CD4-positive, alpha-beta T cell treated with Interleukin-17A for 1 hour (primary cell): ENCODE data around the gene RYR2.

Experiments used
- DNase-seq: peaks from one replicate; pipeline ENCODE4 v3.0.0-alpha.2; 2020

RYR2 gene

GRCh38 chr1:237690656-237691055, 648.7 kb downstream of the RYR2 start:
- no peak for DNase-seq

DNA sequence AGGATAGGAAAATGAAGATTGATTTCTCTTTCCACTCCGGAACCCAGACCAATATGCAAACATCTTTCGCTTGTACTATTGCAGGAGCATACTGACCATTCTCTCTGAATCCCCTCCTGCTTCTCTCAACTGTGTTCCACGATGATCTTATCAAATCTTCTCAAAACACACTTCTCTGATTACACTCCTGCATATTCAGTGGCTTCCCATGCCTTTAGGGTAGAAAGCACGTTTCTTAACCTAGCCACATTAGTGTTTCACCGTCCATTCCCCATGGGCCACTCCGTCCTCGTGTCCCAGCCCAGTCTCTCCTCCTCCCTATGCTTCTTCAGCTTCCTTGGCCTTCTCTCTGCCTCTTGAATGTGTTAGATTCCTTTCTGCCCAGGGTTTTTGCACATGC, 650.3 kb downstream of the RYR2 start:
- no peak for DNase-seq

DNA sequence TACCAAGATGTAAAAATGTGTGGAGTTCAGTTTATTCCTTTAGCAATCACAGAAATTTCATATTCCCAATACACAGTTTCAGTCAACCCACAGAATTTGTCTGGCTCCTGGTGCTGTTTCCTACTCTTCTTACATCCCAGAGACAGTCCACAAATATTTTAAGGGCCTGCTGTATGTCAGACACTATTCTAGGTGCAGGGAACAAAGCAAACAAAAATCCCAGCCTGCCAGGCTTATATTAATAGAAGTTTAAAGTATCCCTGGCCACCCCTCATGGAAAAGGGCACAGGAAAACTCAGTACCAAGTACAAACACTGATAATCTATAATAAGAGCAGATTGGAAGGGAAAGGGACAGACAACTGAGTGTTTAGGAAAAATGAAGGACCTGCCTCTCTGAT, 653.9 kb downstream of the RYR2 start:
- DNase-seq, result no peak

GRCh38 chr1:237700181-237700580, 658.2 kb downstream of the RYR2 start:
- no peak for DNase-seq

DNA sequence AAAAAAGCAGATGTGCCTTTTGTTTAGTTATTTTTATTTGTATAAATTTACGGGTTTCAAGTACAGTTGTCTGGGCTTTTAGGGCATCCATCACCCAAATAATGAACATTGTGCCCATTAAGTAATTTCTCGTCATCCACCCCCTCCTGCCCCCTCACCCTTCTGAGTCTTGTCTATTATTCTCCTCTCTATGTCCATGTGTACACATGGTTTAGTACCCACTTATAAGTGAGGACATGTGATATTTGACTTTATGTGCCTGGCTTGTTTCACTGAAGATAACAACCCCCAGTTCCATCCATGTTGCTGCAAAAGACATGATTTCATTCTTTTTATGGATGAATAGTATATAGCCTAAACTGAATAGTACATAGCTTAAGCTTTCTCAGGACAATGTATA, 659.5 kb downstream of the RYR2 start:
- DNase-seq, result no peak

DNA sequence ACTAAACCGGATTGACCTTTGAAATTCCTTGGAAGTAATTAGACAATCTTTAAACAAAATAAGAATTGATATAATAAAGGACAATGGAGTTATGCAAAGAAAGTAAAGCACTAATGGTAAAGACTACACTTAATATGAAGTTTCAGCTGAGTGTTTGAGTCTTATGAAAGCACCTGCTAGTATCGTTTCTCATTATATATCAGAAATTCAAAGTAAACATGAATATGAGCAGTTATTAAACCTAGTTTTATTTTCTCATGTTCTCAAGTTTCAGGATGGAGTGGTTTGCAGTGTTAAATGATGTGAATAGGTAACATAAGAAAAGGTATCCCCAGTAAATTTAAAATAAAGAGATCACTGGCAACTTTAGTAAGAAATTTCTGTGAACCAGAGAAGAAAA, 660.2 kb downstream of the RYR2 start:
- no peak for DNase-seq

DNA sequence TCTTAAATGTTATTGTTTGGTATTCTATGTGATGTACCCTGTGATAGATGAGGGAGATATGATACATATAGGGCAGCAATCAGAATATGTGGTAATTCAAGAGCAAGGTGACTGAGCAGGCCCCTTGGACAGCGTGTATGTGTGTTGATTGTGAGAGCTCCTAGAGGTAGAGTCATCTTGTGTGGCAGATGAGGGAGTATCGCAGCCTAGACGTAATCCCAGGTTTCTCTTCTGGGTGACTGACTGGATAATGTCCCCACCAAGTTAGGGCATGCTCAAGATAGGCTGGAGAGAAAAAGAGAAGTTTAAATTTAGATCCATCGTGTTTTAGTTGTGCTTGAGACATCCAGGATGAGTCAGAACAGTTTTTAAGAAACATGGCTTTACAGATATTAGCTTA, 663.5 kb downstream of the RYR2 start:
- no peak for DNase-seq

DNA sequence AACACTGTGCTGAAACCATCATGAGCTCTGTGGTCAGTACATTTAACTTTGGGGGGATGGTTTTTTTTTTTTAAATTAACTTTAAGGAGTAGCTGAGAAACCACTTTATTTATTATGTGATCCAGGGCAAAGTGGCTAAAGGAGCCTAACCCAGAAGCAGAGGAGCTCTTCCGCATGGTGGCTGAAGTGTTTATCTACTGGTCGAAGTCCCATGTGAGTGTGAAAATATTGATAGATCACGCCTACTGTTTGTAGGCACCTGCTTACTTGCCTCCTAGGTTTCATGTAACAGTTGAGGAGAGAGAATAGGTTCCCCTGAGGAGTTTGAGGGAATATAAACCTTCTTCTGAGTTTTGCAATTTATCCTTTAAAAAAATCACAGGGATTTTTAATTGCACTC, 667.4 kb downstream of the RYR2 start:
- DNase-seq, result no peak

- DNase-seq, result no peak
These were observed 669.3 kb downstream of the RYR2 start for GRCh38 chr1:237711281-237711680.

DNA sequence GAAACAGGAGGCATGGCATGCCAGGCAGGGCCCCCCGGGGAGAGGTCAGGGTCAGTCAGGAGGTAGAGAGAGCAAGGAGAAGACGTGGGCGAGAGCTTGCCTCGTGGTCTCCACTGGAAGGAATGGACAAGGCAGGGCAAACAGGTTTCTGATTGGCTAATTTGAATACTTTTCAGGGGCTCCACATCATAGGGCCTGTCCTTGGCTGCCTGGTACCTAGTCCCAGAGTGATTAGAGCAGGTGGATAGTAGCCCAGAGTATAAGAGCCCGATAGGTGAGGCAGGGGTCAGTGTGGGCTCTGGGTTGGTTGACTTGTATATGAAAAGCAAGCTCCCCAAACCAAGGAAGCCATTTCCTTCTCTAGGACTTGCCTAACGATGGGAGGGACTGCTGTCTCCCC, 670.1 kb downstream of the RYR2 start:
- DNase-seq, result no peak

- DNase-seq, result no peak
These were observed 670.7 kb downstream of the RYR2 start for GRCh38 chr1:237712586-237713157.

- no peak for DNase-seq
These were observed 671.9 kb downstream of the RYR2 start for GRCh38 chr1:237713916-237714315.

- no peak for DNase-seq
These were observed 675.1 kb downstream of the RYR2 start for GRCh38 chr1:237717106-237717505.

- no peak for DNase-seq
These were observed 688.9 kb downstream of the RYR2 start for GRCh38 chr1:237730826-237731350.

DNA sequence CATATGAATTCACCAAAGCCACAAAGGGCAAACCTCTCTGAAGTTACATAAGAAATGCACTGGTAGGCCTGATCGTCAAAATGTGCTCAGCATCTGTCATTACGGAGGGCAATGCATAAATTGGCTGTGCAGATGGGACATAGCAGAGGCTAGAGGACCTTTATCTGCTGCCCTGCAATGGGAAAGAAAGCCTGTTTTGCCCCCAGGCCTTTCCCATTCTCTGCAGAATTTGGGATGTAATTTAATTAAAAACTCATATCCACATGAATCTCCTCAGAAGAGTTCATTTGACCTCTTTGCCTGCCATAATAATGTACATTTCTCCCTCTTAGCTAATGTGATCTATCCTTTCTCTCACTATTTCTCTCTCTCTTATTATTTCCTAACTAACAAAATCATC, 690.7 kb downstream of the RYR2 start:
- no peak for DNase-seq

DNA sequence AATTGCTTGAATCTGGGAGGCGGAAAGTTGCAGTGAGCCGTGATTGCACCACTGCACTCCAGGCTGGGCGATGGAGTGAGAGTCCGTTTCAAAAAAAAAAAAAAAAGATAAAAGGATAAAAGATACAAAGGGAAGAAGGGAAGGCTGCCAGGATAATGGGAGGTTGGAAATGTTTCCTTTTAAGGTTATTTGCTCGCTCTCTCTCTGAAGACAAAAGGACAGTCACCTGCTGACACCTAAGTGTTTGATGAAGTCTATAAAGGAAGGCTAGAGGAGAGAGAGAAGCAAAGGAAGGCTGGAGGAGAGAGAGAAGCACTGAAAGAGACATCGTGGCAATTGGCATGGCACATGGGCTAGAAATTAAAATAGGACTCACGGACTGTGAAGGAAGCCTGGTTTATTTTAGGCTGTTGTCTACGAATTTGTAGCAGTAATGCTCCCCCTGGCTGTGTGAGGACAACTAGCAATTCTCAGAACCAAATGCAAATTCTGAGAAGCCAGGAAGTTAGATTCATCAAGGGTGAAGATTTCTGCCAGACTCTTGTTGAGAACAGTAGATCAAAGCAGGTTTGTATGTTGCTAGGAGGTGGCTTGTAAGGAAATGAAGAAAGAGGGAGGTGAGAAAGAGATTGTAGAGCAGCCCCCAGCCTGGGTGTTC, 694.5 kb downstream of the RYR2 start:
- DNase-seq, result peak; percentile 72

DNA sequence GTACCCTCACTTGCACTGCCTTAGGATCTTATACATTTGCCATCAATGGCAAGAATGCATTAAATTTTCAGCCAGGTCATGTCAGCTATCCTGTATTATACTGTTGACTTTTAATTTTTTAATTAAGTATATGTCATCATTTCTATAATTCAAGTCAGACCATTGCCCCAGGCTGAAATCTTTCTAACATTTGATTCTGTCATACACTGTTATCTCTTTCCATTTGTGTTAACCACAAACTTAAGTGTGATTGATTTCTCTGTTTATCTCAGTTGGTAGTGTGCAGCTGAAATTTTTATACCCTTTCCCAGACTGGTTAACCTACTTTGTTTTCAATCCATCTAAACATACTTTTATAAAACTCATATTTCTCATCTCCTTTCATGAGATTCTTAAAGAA, 695.5 kb downstream of the RYR2 start:
- no peak for DNase-seq

GRCh38 chr1:237737938-237738610, 696.1 kb downstream of the RYR2 start:
- DNase-seq, result no peak

- no peak for DNase-seq
These were observed 698.9 kb downstream of the RYR2 start for GRCh38 chr1:237740846-237741245.

DNA sequence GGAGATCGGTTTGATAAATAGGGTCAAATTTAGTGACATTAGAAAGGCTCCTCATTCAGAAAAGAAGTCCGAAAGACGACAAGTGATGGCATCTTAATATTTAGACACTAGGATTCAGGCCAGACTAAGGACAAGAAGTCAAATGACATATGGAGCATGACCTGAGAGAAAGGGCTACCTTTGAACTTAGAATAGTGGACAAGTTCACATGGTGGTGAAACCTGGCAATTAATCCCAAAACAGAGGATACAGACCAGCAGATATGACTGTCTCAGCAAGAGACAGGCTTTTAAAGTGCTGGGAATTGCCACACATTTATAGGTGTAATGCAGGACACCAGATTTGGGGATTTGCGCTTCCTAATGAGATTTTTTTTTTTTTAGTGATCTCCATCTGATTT, 703.6 kb downstream of the RYR2 start:
- DNase-seq, result no peak

DNA sequence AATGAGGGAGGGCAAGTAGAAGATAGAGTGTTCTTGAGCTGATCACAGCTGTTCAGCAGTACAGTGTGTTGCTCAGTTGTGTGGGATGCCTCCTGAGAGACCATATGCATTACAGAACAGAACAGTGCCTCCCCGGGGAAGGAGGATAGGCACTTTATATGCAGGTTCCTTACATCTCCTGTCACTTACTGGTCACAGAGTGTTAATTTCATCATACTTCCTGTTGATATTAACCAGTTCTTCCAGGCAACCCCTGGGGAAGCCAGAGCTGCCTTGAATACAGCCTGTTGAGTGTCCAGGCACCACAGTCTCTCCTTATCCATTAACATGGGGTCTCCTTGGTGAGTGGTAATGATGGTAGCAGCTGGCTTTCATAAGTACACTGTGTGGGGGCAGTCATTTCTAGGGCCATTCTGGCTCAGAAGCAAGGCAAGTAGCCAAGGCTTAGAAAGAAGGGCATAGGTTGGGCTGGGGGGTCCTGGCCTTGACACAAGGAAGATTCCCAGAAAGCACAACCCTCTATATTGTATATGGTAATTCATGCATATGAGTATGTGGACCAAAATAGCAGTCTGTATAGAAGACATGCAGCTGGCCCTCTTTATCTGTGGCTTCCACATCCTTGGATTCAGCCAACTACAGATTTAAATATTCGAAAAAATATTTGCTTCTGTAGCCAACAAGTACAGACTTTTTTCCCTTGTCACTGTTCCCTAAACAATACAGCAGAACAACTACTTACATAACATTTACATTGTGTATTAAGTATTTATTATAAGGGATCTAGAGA, 706.4 kb downstream of the RYR2 start:
- DNase-seq, result no peak

GRCh38 chr1:237749122-237749521, 707.1 kb downstream of the RYR2 start:
- DNase-seq, result no peak

- DNase-seq, result no peak
These were observed 709.1 kb downstream of the RYR2 start for GRCh38 chr1:237751090-237751489.

DNA sequence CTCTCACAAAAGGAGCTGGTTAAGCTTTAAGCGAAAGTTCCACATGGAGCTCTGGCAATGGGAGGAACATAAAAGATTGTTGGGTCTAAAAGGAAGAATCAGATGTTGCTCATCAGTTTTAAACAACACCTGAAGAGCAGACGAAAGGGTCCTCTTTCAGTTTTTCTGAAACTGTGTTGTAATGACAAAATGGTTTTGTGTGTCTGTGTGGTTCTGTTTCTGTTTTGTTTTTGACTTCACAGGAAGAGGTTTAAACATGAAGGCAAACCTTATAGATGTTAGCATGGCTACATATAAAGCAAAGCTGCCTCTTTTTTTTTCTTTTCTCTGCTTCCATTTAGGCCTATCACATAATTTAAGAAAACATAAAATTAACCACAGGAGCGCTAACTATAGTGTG, 712.6 kb downstream of the RYR2 start:
- no peak for DNase-seq
